ENCODE measurements around the gene XCR1. TPM values are rescaled to one million over a fixed set of nuclear protein-coding genes. Genes with fewer than 3 reads are reported as not detected.
"Not testable (repeated sequence)": the region's sequence is repeated elsewhere in the genome, so short reads cannot be mapped to it uniquely, and the experiment has no call there.

Gene XCR1
- total RNA-seq, 2 donors from 2014 or later, result 0.14 to 0.37 TPM

- intact Hi-C loops (cut with DNase I), result no loop called here
- no peak for DNase-seq (ENCODE audit: low spot score)
Measured at GRCh38 chr3:46052531-46052930, 25.2 kb upstream of the XCR1 start.

GRCh38 chr3:46049093-46049492, 21.8 kb upstream of the XCR1 start:
- DNase-seq (ENCODE audit: low spot score), result no peak
- intact Hi-C loops (cut with DNase I), result no loop called here

GRCh38 chr3:46046231-46046630, 18.9 kb upstream of the XCR1 start:
- DNase-seq (ENCODE audit: low spot score); intact Hi-C loops (cut with DNase I): not testable (repeated sequence)

- DNase-seq (ENCODE audit: low spot score), result no peak
- intact Hi-C loops (cut with DNase I), result no loop called here
Measured at GRCh38 chr3:46038916-46039315, 11.6 kb upstream of the XCR1 start.

- intact Hi-C loops (cut with DNase I); DNase-seq (ENCODE audit: low spot score): not testable (repeated sequence)
Measured at GRCh38 chr3:46038071-46038470, 10.8 kb upstream of the XCR1 start.

DNA sequence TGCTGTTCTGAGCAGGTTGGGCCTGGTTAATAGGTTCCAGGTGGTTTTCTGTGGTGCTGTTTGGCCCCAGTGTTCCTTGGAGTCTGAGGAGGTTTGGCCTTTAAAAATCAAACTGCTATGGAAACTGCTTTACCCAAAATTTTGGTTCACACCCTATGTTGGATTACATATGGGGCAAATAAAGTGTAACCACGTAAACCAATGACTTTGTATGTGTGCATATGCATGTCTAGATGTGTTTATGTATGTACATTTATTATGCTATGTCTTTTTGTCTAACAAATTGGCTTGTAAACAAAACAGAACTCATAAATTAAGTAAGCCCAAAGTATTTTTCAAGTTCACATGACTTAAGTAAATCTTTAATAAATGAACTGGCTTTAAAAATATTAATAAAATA, 8.9 kb upstream of the XCR1 start:
- DNase-seq (ENCODE audit: low spot score), result no peak
- intact Hi-C loops (cut with DNase I), result no loop called here

GRCh38 chr3:46031747-46032146, 4.5 kb upstream of the XCR1 start:
- intact Hi-C loops (cut with DNase I), result no loop called here

DNA sequence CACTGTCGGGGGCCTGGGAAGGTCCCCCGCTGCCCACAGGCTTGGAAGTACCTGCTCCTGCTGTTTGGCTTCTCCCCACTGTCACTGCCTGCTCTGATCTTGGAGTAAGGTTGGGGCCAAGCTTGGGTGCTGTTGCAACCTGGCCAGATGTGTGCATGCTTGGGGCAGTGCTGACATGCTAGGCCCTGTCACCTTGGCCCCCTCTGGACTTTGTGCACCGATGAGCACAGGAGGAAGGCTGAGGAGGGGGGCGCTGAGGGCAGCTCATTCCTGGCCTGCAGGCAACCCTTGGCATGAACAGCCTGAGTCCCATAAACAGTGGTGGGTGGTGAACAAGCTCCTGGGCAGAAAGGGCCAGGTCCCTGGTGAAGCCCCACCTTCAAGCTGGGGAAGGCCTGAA, 4.0 kb upstream of the XCR1 start:
- intact Hi-C loops (cut with DNase I), result no loop called here
- DNase-seq (ENCODE audit: low spot score), result no peak

More at GRCh38 chr3:46031747-46032146, 4.5 kb upstream of the XCR1 start:
- no peak for DNase-seq (ENCODE audit: low spot score)

GRCh38 chr3:46030626-46031025, 3.3 kb upstream of the XCR1 start:
- intact Hi-C loops (cut with DNase I), result no loop called here
- DNase-seq (ENCODE audit: low spot score), result no peak

DNA sequence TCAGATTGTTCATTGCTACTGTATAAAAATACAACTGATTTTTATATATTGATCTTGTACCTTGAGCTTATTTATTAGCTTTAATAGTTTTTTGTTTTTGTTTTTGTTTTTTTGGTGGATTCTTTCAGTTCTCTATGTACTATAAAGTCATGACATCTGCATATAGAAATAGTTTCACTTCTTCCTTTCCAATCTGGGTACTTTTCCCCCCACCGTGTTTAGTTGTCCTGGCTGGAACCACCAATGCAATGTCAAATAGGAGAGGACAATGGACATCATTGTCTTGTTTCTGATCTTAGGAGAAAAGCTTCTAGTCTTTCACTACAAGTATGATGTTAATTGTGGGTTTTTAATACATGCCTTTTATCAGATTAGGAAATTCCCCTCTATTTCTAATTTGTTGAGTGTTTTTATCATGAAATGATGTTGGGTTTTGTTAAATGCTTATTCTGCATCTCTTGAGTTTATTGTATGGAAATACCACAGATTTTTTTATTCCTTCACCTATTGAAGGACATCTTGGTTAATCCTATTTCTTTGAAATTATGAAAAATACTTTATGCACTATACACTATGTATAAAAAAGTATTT, 2.8 kb upstream of the XCR1 start:
- DNase-seq (ENCODE audit: low spot score), result no peak
- intact Hi-C loops (cut with DNase I), result no loop called here

GRCh38 chr3:46027736-46028397, 584 bp upstream of the XCR1 start:
- no peak for DNase-seq (ENCODE audit: low spot score)
- intact Hi-C loops (cut with DNase I), result no loop called here

DNA sequence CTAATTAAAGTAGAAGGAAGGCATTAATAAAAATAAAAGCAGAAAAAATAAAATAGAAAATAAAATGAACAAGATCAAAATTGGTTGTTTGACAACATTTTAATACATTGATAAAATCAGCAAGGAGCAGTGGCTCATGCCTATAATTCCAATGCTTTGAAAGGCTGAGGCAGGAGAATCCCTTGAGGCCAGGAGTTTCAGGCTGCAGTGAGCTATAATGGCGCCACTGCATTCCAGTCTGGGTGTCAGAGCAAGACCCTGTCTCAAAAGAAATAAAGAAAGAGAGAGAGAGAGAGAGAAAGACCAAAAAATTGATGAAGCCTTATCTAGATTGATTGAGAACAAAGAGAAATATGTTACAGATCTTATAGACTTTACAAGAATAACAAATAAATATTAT, 2.1 kb downstream of the XCR1 start:
- intact Hi-C loops (cut with DNase I), result no loop called here
- no peak for DNase-seq (ENCODE audit: low spot score)

GRCh38 chr3:46024131-46024530, 3.2 kb downstream of the XCR1 start:
- no peak for DNase-seq (ENCODE audit: low spot score)
- intact Hi-C loops (cut with DNase I), result no loop called here

GRCh38 chr3:46022909-46023785, 4.1 kb downstream of the XCR1 start:
- DNase-seq (ENCODE audit: low spot score), result no peak

DNA sequence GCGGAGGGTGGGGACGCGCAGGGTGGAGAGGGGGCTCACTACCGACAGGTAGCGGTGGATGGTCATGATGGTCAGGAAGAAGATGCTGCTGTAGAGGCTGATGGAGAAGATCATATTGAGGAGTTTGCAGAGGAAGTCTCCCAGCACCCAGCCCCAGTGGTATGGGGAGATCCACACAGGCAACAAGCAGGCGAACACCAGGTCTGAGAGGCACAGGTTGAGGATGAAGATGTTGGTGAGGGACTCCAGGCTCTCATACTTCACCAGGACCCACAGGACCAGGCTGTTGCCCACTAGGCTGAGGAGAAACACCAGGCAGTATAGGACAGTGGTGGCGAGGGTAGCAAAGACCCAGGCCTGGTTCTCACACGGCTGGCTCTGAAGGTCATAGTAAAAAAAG, 5.8 kb downstream of the XCR1 start:
- DNase-seq (ENCODE audit: low spot score), result no peak
- intact Hi-C loops (cut with DNase I), result no loop called here

More at GRCh38 chr3:46022909-46023785, 4.1 kb downstream of the XCR1 start:
- intact Hi-C loops (cut with DNase I), result no loop called here

DNA sequence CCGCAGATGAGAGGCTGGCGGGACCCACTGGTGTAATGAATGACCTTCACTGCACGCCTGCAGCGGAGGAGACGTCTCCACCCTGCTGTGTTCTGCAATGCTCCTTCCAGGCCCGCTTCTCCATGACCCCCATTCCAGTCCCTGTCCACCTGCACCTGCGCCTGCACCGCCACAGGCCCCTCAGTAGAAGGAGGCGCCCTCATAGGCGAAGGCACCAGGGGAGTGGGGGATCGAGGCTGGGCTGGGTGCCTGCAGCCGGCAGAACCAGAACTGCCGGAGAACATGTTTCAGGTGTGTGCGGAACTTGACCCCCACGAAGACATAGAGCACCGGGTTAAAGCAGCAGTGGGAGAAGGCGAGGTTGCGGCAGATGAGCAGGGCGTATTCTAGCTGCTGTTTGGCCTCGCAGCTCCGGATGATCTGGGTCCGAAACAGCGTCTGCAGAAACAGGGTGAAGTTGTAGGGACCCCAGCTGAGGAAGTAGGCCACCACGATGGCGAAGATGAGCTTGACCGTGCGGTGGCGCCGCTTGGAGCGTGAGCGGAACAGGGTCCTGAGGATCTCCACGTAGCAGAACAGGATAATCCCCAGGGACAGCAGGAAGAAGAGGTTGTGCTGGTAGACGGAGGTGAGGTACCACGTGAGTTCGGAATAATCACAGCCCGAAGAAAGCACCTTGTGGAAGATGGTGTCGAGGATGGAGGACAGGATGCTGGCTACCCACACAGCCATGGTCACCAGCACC, 6.3 kb downstream of the XCR1 start:
- DNase-seq (ENCODE audit: low spot score), result no peak
- intact Hi-C loops (cut with DNase I), result no loop called here

DNA sequence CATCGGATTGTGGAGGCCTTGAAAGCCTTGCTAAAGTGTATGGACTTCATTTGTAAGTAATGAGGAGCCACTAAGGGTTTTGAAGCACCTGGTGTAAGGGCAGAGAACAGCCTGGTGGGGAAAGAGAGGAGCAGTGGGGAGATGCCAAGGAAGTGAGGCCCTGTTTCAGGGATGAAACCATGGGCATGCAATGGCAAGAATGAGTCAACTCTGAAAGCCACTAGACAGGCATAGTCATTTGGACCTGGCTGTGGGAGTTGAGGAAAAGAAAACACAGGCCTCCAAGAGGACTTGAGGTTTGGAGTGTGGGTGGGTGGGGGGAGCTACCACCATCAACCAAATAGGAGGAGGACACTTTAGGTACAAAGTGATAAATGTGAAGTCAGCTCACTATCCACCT, 7.6 kb downstream of the XCR1 start:
- no peak for DNase-seq (ENCODE audit: low spot score)
- intact Hi-C loops (cut with DNase I), result no loop called here

DNA sequence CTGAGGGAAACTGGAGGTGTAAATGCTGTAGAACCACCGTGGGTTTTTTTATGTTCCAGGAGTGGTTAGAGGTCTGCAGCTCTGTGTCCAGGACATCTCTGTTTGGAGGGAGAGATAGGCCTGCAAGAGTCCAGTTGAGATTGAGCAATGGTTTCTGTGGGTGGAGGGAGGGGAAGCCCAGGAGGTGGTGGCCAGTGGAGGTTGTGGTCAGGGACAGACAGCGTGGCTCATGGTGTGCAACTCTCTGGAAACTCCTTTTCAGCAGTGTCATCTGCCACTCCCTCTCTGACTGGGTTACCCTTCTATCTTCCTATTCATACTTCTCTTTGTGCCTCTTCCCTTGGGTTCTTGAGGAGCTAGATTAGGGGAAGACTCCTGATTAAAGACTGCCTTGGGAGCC, 9.6 kb downstream of the XCR1 start:
- no peak for DNase-seq (ENCODE audit: low spot score)
- intact Hi-C loops (cut with DNase I), result no loop called here

DNA sequence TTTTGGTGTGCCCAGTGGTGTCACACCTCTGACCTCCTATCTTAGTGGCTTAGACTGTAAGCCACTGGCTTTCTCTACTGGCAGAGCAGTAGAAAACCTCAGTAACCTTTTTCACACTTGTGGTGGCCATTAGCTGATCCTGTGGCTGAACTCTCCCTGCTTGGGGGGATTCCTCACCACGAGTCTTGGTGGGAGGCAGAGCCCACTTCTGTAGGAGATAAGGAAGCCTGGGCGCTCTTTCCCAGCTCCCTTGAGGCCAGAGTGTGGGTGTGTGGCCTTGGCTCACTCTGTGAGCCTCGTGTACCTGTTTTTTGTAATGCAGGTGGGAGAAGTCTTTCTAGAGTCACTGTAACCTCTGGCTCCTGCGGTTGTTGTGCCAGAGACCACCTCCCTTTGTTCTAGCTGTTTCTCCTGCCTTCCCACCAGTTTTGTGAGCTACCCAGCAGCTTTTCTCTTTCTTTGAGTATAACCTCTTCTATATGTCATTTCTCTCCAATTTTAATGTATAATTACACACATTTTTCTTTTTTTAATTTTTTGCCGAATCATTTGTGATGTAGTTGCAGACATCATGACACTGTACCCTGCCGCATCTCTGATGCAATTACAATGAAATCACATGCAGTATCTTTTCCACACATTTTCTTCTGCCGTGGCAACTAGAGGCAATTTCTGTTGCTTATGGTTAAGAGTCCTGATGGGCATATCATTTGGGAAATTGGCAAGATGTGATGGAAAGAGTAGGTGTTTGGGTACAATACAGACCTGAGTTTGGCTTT, 13.8 kb downstream of the XCR1 start:
- intact Hi-C loops (cut with DNase I), result no loop called here
- no peak for DNase-seq (ENCODE audit: low spot score)
